ENCODE data around the gene EVA1A.

The EVA1A gene

GRCh38 chr2:75523313-75524275 is 37.1 kb downstream of the EVA1A start:
- POLR2A ChIA-PET: no interaction called here
- CTCF ChIA-PET: interaction anchor here (0.7 to 1.5 kb wide), 4 partner anchors 9 to 116 kb away, joined by 3 read pairs; no protein-coding TSS in a partner anchor
- DNase-seq (ENCODE audit: extremely low spot score): no peak
- TF ChIP-seq, protein P1, sequence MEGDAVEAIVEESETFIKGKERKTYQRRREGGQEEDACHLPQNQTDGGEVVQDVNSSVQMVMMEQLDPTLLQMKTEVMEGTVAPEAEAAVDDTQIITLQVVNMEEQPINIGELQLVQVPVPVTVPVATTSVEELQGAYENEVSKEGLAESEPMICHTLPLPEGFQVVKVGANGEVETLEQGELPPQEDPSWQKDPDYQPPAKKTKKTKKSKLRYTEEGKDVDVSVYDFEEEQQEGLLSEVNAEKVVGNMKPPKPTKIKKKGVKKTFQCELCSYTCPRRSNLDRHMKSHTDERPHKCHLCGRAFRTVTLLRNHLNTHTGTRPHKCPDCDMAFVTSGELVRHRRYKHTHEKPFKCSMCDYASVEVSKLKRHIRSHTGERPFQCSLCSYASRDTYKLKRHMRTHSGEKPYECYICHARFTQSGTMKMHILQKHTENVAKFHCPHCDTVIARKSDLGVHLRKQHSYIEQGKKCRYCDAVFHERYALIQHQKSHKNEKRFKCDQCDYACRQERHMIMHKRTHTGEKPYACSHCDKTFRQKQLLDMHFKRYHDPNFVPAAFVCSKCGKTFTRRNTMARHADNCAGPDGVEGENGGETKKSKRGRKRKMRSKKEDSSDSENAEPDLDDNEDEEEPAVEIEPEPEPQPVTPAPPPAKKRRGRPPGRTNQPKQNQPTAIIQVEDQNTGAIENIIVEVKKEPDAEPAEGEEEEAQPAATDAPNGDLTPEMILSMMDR (IDR thresholded peaks at IDR 0.05; ENCODE audit: control extremely low read depth, extremely low read depth, low read depth, missing control alignments): no peak

DNA sequence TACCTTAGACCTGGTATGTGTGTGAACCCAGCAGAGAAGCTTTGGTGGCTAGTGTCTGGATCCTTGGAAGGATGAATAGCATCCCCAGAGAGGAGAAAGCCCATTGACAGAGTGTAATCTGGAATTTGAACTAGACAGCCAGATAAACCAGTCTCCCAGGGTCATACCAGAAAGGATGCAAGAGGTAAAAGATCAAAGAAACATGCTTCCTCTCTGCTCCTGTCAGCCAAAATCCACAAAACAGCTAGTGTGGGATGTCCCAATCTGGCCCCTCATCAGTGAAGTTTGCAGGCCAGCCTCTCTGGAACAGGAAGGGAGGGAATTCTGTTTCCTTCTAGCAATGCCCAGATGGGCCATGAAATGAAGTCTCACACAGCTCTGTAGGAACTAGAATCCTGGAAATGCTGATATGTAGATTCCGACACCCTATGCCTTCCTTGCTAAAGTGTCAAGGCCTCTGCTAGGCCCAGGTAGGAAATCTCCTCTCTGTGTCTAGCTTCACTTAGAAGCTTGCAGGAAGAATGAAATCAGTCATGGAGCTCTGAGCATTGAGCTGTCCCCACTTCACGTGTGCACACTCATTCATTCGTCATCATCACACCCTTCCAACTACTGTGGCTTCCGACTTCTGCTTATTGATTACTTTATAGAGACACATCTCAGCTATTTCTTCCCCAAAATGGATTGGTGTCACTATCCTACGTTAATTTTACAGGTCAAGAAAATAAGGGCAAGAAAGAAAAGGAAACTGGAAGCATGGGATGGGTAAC is 38.0 kb downstream of the EVA1A start:
- TF ChIP-seq, protein P1 (IDR thresholded peaks at IDR 0.05; ENCODE audit: control extremely low read depth, extremely low read depth, low read depth, missing control alignments): no peak
- ChIA-PET POLR2A (no interaction called here), CTCF (interaction anchor here (0.9 to 1.5 kb wide), 3 partner anchors 18 to 117 kb away, joined by 3 read pairs; no protein-coding TSS in a partner anchor)
- DNase-seq (ENCODE audit: extremely low spot score): no peak

DNA sequence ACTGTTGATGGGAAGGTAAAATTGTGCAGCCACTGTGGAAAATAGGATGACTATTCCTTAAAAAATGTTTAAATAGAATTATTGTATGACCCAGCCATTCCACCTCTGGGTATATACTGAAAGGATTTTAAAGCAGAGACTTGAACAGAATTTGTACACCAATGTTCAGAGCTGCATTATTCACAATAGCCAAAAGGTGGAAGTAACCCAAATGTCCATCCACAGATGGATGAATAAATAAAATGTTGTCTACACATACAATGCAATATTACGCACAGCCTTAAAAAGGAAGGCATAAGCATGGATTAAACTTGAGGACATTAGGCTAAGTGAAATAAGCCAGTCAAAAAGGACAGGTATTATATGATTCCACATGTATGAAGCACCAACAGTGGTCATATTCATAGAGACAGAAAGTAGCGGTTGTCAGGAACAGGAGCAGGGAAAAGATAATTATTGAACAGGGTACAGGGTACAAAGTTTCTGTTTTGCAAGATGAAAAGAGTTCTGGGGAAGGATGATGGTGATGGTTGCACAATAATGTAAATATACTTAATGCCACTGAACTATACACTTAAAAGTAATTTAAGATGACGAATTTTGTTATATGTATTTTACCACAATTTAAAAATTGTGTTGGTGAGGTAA is 39.4 kb downstream of the EVA1A start:
- ChIA-PET CTCF (interaction anchor here (1.4 kb wide), 1 partner anchor 24 kb away, joined by 3 read pairs; no protein-coding TSS in a partner anchor), POLR2A (no interaction called here)
- TF ChIP-seq, protein P1 (IDR thresholded peaks at IDR 0.05; ENCODE audit: control extremely low read depth, extremely low read depth, low read depth, missing control alignments): no peak
- DNase-seq (ENCODE audit: extremely low spot score): no peak

DNA sequence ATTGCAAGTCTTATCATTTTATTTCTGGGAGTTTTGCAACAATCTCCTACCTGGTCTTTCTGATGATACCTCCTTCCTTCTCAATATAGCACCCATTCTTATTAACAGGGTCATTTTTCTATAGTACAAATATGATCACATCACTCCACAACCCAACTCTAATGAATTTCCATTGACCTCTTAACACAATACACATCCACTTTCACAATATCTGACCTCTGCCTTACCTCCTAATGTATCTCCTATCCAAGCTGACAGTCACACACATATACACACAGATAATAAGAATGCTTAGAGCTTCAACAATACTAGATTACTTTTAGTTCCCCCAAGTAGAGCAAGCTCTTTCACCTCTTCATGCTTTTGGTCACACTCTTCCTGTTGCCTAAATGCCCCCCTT is 40.9 kb downstream of the EVA1A start:
- ChIA-PET CTCF (interaction anchor here (1.4 kb wide), 1 partner anchor 26 kb away, joined by 3 read pairs; no protein-coding TSS in a partner anchor), POLR2A (no interaction called here)
- DNase-seq (ENCODE audit: extremely low spot score): no peak
- TF ChIP-seq, protein P1 (IDR thresholded peaks at IDR 0.05; ENCODE audit: control extremely low read depth, extremely low read depth, low read depth, missing control alignments): no peak

- ChIA-PET POLR2A (no interaction called here), CTCF (interaction anchor here (1.0 to 1.3 kb wide), 3 partner anchors 12 to 64 kb away, joined by 3 read pairs; no protein-coding TSS in a partner anchor)
- TF ChIP-seq, protein P1 (IDR thresholded peaks at IDR 0.05; ENCODE audit: control extremely low read depth, extremely low read depth, low read depth, missing control alignments): no peak
- DNase-seq (ENCODE audit: extremely low spot score): no peak
These were observed 41.9 kb downstream of the EVA1A start for GRCh38 chr2:75518638-75519465.

Measured in GM10248 (cell line).